Gastrocnemius medialis (tissue), 4 donors: Measurements from ENCODE around the gene PRKCA.

ENCODE experiments used
- POLR2A ChIP-seq, 2 donors: fragments of 450-650 bp; IDR thresholded peaks; one replicate each; pipeline ENCODE4 v1.6.1; 2017; ENCODE audit warnings: antibody characterized with exemption in 2 of 2, mild to moderate bottlenecking in 2 of 2, moderate library complexity in 2 of 2
- TF ChIP-seq, protein P1 (sequence below), 5 experiments: fragments of 450-650 bp in 3 of 5; fragments of 200-600 bp in 2 of 5; sonication (generic) in 2 of 5; IDR thresholded peaks in 4 of 5; conservative IDR thresholded peaks in 1 of 5; 1 replicate in 4 of 5; 2 replicates in 1 of 5; pipeline ENCODE4 v1.5.1; 2016 to 2019; ENCODE audit warnings: antibody characterized with exemption in 5 of 5, mild to moderate bottlenecking in 3 of 5, moderate library complexity in 3 of 5

DNA sequence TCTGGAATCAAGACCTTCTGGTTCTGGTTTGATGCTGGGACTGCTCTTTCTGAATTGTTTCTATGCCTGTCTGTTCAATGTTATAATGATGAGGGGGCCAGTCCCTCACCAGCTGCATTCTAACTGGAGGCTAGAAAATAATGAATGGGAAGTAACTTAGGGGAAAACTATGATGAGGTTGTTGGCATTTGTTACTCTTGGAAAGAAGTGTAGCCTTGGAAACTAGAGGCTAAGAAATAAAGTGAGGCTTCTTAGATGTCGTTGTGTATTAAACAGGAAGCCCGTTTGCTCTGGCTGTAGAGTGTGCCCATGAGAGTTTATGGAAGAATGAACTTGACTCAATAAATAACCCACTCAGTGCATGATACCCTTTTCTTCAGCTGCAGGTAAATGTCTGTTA is 140.8 kb downstream of the PRKCA start:
- TF ChIP-seq, protein P1, sequence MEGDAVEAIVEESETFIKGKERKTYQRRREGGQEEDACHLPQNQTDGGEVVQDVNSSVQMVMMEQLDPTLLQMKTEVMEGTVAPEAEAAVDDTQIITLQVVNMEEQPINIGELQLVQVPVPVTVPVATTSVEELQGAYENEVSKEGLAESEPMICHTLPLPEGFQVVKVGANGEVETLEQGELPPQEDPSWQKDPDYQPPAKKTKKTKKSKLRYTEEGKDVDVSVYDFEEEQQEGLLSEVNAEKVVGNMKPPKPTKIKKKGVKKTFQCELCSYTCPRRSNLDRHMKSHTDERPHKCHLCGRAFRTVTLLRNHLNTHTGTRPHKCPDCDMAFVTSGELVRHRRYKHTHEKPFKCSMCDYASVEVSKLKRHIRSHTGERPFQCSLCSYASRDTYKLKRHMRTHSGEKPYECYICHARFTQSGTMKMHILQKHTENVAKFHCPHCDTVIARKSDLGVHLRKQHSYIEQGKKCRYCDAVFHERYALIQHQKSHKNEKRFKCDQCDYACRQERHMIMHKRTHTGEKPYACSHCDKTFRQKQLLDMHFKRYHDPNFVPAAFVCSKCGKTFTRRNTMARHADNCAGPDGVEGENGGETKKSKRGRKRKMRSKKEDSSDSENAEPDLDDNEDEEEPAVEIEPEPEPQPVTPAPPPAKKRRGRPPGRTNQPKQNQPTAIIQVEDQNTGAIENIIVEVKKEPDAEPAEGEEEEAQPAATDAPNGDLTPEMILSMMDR (IDR thresholded peaks at IDR 0.05 in 4 of 5, conservative IDR thresholded peaks at IDR 0.05 in 1 of 5), result no peak
- TF ChIP-seq POLR2A (IDR thresholded peaks at IDR 0.05), result no peak
